Fibroblast of skin of left biceps (primary cell): ENCODE measurements around the gene DENND1B.

Experiments
- DNase-seq, 2 experiments: peaks; one replicate each; pipeline ENCODE4 v3.0.0-alpha.2; 2013; ENCODE audit warnings: low read depth in 2 of 2

Gene DENND1B

GRCh38 chr1:197686231-197686630, 89.0 kb downstream of the DENND1B start:
- DNase-seq, result no peak

- DNase-seq, result no peak
These were observed 89.5 kb downstream of the DENND1B start for GRCh38 chr1:197685785-197686184.

GRCh38 chr1:197683895-197684553, 91.3 kb downstream of the DENND1B start:
- DNase-seq, result no peak

- DNase-seq, result no peak
These were observed 92.0 kb downstream of the DENND1B start for GRCh38 chr1:197683280-197683679.

- DNase-seq, result no peak
These were observed 95.0 kb downstream of the DENND1B start for GRCh38 chr1:197680311-197680710.

GRCh38 chr1:197677752-197678295, 97.5 kb downstream of the DENND1B start:
- no peak for DNase-seq

GRCh38 chr1:197677313-197677712, 98.0 kb downstream of the DENND1B start:
- DNase-seq, result no peak

- DNase-seq, result no peak
These were observed 99.6 kb downstream of the DENND1B start for GRCh38 chr1:197675583-197676208.

GRCh38 chr1:197674286-197674685, 101.0 kb downstream of the DENND1B start:
- no peak for DNase-seq

GRCh38 chr1:197673292-197673691, 102.0 kb downstream of the DENND1B start:
- no peak for DNase-seq

- DNase-seq, result no peak
These were observed 102.9 kb downstream of the DENND1B start for GRCh38 chr1:197672347-197672746.

GRCh38 chr1:197671920-197672319, 103.4 kb downstream of the DENND1B start:
- DNase-seq, result no peak

- DNase-seq, result no peak
These were observed 104.1 kb downstream of the DENND1B start for GRCh38 chr1:197671140-197671539.

GRCh38 chr1:197666769-197667285, 108.5 kb downstream of the DENND1B start:
- no peak for DNase-seq

- DNase-seq, result no peak
These were observed 110.9 kb downstream of the DENND1B start for GRCh38 chr1:197664391-197664790.

GRCh38 chr1:197663162-197663953, 111.9 kb downstream of the DENND1B start:
- no peak for DNase-seq

- no peak for DNase-seq
These were observed 114.9 kb downstream of the DENND1B start for GRCh38 chr1:197660389-197660788.

GRCh38 chr1:197659171-197659570, 116.1 kb downstream of the DENND1B start:
- DNase-seq, result no peak

GRCh38 chr1:197649188-197649587, 126.1 kb downstream of the DENND1B start:
- DNase-seq, result no peak

GRCh38 chr1:197638316-197638715, 137.0 kb downstream of the DENND1B start:
- DNase-seq, result no peak

- DNase-seq, result no peak
These were observed 137.9 kb downstream of the DENND1B start for GRCh38 chr1:197637406-197637805.

GRCh38 chr1:197633447-197634078, 141.7 kb downstream of the DENND1B start:
- DNase-seq, result no peak
